HG02973 (cell line): Measurements from ENCODE around the gene KMT2B.
"Not testable (repeated sequence)": the region's sequence is repeated elsewhere in the genome, so short reads cannot be mapped to it uniquely, and the experiment has no call there.

Experiments
- ATAC-seq: cut with Tn5 transposase; IDR thresholded peaks from one replicate; pipeline ENCODE4 v1.9.1; 2021; ENCODE audit warnings: moderate library complexity; ENCODE audit not compliant: unreplicated experiment

KMT2B gene

DNA sequence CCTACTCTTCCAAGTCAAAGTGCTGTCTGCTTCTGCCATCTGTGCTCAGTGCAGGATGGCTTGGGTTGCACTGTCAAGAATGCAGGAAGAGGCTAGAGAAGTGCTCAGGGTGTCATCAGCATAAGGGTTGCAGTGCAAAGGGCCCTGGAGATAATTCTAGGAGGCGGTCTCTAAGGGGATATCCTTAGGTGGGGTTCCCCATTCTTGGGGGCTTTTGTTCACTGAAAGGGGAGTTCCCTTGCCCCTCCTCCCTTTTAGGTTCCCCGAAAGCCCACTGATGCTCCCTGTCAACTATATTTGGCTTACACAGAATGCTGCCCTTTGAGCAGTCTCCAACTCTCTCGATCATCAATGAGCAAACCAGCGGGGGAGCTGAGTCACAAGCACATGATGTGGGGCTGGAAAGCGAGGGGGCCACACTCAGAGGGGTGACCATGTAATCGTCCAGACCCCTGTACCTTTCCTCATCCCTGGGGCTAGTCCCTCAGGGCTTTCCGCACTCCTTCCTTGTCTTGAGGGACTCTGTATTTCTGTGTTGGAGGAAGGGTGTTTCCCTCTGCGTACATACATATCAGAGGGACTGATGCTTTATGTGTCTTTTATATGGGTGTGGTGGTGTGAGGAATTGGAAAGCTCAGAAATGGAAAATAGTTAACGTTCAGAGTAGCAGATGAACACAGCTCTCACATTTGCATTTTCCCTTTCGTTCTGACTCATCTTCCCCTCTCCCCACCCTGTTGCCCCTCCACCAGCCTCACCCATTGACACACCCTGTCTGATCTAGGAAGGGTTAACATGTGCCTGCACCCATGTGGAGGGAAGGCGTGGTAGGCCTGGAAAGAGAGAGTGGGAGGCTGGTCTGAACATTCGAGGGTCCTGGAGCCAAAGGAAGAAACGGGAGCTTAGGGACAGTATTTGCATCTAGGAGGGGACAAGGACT, 6.7 kb upstream of the KMT2B start:
- ATAC-seq, result no peak

DNA sequence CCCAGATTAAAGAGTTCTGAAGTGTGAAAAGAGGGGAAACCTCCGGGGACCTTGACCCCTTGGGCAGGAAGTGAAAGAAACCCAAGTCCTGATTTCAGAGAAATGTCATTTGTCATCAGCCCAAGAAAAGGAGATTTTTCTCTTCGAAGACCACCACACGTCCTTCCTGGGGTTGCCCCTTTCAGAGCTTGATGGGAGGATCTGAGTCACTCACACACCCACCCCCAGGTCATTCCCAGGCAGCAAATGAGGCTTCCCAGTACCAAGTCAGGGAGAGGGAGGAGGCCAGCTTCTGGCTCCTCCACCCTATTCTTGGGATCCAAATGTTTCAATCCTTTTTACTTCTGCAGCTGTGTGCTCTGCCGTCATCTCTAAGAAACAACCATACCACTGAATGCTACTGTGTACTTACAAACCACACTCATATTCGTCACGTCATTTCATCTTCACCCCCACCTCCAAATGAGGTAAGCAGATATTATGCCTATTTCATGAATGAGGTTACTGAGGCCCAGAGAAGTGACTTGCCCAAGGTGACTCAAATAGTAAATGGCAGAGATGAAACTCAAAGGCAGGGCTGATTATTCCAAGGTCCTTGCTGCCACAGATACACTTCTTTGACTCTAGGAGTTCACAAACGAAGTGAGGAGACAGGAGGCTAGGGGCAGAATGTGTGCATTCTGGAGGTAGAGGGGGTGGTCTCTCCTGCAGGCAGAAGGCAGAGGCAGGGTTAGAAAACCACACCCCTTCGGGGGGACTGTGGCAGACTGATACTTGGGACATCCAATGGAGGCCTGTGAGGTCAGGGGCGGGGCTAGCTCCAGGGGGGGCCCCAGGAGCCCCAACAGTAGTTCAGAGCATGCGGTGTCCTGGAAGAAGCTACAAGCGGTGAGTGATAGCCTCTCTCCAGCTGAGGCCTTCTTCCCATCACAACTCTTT, 5.0 kb upstream of the KMT2B start:
- ATAC-seq, result no peak

DNA sequence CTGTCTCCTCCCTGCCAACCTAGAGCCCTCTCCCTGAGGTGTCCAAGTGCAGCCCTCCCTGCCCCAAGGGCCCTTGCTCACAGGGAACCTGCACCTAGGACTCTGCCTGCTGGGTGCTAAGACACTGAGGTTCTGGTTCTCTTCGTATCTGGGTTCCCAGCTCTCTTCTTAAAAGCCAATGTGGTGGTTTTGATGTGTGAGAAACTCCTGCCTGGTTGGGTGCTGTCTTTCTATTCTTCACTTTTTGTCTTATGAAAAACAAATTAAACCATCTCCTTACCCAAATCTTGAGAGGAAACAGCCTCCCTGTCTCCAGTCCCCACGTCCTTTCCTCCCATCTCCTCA, 4.3 kb upstream of the KMT2B start:
- no peak for ATAC-seq

DNA sequence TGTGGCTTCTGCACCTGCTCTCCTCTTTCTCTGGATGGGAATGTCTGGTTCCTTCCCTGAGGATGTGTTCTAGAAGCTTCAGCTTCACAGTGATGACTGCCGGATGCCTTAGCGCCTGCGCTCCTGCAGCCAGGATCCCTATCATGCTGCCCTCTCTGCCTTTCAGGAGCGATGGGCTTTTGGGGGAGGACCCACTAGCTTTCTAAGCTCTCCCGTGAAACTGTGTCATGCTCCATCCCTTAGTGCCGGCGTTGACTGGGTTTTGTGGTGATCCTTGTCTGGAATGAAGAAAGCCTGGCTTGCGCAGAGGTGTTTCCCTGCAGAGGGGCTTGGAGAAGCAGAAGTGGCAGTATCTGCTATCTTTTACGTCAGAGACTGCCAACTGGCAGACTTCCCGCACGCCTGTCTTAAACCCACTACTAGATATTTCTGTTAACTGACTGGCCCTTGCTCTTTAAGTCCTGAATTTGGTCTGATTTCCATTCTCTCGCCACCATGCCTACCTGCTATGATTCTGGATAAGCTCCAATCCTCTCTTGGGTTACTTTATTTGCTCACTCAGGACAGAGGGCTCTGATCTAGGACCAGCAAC, 3.8 kb upstream of the KMT2B start:
- ATAC-seq, result no peak

DNA sequence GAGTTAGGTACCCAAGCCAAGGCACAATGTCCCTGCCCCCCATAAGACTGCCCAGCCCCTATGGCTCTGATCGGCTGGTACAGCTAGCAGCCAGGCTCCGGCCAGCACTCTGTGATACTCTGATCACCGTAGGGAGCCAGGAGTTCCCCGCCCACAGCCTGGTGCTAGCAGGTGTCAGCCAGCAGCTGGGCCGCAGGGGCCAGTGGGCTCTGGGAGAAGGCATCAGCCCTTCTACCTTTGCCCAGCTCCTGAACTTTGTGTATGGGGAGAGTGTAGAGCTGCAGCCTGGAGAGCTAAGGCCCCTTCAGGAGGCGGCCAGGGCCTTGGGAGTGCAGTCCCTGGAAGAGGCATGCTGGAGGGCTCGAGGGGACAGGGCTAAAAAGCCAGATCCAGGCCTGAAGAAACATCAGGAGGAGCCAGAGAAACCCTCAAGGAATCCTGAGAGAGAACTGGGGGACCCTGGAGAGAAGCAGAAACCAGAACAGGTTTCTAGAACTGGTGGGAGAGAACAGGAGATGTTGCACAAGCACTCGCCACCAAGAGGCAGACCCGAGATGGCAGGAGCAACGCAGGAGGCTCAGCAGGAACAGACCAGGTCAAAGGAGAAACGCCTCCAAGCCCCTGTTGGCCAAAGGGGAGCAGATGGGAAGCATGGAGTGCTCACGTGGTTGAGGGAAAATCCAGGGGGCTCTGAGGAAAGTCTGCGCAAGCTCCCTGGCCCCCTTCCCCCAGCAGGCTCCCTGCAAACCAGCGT, 3.0 kb upstream of the KMT2B start:
- no peak for ATAC-seq

DNA sequence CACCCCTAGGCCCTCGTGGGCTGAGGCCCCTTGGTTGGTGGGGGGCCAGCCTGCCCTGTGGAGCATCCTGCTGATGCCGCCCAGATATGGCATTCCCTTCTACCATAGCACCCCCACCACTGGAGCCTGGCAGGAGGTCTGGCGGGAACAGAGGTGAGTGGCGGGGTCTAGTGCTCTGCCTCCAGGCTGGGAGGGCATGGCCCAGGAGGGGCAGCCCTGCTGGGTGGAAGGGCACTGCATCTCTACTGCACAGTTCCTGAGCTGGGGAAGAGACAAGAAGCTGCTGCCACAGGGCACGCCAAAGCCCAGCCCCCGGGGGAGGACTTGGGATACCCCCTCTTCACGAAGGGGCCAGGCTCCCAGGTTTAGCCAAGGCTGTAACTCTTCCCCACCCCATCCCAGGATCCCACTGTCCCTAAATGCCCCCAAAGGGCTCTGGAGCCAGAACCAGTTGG, 2.4 kb upstream of the KMT2B start:
- ATAC-seq, result no peak

DNA sequence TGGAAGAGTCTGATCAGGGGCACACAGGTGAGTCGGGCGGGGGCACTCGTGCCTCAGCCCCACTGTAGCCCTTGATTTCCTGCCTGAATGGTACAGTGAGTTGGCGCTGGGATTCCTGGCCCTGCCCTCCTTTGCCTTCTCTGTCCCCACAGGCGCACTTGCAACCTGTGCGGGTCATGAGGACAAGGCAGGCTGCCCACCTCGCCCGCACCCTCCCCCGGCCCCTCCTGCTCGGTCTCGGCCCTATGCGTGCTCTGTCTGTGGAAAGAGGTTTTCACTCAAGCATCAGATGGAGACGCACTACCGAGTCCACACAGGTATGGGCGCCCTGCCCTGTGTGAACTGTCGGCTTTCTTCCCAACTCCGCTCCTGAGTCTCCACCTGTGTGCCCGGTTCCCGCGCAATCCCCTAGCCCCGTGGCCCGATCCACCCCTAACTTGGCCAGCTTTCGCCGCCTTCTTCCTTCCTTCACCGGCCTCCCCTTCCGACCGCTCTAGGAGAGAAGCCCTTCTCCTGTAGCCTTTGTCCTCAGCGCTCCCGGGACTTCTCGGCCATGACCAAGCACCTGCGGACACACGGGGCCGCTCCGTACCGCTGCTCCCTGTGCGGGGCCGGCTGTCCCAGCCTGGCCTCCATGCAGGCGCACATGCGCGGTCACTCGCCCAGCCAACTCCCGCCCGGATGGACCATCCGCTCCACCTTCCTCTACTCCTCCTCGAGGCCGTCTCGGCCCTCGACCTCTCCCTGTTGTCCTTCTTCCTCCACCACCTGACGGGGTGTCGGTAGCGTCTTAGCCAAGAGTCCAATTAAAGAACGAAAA, 1.6 kb upstream of the KMT2B start:
- ATAC-seq, result no peak

DNA sequence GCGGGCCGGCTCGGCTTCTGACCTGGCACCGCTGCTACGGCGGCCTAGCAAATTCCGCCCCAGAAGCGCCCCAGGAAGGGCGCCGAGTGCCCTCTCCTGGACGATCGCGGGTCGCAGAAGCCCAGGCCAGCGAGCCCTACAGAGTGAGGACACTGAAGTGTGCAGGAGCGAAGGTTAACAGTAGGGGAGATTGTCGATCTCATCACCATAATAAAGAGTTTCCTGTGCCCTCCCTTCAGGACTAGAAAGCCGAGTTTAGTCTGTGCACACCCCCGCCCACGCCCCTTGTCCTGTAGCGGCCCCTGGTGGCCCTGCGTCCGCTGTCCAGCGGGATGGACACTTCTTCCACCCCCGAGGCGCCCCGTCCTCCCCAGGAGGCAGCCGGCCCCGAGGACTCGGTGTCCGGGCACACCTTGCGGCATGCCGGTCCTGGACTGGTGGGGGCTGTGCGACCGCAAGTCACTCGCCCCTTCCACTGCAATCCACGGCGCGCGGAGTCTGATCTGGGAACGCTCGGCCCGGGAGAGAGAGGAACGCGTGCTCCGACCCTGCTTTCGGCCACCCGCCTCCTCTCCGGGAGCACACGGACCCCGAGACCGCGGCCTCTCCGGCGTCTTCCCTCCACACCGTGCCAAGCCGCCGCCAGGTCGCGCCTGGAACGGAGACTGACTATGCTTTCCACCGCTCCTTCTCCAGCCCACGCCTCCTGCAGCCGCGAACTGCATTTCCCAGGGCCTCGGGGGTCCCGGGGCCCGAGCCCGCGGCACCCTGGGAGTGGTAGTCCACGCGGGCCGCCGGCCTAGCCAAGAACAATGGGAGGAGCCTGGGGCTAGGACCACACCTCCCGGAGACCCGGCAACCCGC, 770 bp upstream of the KMT2B start:
- peak; percentile 51 for ATAC-seq

DNA sequence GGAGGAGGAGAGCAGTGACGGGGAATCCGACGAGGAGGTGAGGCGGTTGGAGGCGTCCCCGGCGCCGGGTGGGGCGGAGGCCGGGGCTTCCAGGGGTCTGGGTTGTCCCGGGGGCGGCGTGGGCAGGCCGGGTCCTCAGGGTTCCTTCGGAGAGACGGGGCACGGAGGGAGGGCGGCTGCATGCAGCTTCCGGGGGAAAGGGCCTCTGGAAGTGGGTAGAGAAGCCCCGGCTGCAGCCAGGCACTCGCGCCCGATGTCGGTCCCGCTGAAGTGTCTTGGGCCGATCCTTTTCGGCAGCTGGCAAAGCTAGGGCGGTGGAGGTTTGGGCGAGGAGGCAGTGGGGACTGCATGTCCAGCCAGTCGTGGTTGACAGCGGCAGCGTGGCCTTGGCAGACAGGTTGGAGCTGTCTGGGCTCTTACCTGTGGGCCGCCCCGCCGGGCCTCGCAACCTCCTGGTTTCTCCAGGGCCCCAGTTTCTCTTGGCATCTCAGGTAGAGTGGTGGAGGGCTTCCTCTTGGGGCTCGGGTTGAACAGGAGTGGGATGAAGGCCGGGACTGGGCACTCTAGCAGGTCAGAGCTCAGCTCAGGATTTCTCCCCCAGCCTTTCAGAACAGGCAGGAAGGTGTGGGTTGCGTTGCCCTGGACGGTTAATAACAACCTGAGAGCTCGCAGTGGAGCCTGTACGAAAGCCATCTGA, 690 bp downstream of the KMT2B start:
- ATAC-seq, result no peak

DNA sequence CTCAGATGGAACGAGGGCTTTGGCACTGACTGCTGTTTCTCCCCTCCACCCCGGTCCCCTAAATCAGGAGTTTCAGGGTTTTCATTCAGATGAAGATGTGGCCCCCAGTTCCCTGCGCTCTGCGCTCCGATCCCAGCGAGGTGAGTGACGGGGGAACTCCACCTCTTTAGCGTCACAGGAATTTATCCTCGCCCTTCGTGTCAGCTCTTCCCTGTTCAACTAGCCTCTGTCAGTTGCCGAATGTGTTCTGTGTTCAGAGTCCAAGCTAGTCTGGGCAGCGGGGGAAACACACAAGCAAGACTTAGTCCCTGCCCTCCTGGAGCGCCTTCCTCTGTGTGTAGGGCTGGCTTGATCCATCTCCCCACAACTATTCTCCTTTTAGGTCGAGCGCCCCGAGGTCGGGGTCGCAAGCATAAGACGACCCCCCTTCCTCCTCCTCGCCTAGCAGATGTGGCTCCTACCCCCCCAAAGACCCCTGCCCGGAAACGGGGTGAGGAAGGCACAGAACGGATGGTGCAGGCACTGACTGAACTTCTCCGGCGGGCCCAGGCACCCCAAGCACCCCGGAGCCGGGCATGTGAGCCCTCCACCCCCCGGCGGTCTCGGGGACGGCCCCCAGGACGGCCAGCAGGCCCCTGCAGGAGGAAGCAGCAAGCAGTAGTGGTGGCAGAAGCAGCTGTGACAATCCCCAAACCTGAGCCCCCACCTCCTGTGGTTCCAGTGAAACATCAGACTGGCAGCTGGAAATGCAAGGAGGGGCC, 1.8 kb downstream of the KMT2B start:
- ATAC-seq, result no peak

DNA sequence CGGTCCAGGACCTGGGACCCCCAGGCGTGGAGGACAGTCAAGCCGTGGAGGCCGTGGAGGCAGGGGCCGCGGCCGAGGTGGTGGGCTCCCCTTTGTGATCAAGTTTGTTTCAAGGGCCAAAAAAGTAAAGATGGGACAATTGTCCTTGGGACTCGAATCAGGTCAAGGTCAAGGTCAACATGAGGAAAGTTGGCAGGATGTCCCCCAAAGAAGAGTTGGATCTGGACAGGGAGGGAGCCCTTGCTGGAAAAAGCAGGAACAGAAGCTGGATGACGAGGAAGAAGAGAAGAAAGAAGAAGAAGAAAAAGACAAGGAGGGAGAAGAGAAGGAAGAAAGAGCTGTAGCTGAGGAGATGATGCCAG, 2.3 kb downstream of the KMT2B start:
- ATAC-seq, result no peak

DNA sequence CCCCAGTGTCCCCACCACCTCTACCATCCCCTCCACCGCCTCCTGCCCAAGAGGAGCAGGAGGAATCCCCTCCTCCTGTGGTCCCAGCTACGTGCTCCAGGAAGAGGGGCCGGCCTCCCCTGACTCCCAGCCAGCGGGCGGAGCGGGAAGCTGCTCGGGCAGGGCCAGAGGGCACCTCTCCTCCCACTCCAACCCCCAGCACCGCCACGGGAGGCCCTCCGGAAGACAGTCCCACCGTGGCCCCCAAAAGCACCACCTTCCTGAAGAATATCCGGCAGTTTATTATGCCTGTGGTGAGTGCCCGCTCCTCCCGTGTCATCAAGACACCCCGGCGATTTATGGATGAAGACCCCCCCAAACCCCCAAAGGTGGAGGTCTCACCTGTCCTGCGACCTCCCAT, 2.8 kb downstream of the KMT2B start:
- ATAC-seq, result no peak

DNA sequence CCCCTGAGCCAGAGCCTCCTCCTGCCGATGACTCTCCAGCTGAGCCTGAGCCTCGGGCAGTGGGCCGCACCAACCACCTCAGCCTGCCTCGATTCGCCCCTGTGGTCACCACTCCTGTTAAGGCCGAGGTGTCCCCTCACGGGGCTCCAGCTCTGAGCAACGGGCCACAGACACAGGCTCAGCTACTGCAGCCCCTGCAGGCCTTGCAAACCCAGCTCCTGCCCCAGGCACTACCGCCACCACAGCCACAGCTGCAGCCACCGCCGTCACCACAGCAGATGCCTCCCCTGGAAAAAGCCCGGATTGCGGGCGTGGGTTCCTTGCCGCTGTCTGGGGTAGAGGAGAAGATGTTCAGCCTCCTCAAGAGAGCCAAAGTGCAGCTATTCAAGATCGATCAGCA, 3.6 kb downstream of the KMT2B start:
- ATAC-seq, result no peak

DNA sequence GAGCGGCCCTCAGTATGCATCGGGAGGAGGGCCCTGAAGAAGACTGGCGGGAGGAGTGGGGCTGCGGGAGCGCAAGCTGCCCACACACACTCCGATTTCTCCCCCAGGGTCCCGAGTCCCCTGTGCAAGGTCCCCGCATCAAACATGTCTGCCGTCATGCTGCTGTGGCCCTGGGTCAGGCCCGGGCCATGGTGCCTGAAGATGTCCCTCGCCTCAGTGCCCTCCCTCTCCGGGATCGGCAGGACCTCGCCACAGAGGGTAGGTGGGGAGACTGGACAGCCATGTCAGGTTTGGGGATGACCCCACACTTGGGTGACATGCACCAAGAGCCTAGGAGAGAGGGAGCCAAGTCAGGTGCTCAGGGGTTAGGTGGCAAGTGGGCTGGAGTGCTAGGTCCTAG, 4.7 kb downstream of the KMT2B start:
- no peak for ATAC-seq

DNA sequence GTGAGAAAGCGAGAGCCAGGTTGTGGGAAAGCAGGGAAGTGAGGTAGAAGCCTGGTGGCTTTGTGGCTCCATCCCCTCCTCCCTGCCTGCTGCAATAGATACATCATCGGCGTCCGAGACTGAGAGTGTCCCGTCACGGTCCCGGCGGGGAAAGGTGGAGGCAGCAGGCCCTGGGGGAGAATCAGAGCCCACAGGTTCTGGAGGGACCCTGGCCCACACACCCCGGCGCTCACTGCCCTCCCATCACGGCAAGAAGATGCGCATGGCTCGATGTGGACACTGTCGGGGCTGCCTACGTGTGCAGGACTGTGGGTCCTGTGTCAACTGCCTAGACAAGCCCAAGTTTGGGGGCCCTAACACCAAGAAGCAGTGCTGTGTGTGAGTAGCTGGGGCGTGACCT, 5.1 kb downstream of the KMT2B start:
- ATAC-seq, result no peak

DNA sequence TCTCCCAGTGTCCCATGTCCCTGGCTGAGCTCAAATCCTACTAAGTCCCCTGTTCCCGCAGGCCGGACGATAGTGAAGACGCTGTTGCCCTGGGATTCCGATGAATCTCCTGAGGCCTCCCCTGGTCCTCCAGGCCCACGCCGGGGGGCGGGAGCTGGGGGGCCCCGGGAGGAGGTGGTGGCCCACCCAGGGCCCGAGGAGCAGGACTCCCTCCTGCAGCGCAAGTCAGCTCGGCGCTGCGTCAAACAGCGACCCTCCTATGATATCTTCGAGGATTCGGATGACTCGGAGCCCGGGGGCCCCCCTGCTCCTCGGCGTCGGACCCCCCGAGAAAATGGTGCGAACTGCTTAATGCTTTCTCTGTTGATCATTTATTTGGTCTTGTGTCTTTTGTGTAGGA, 5.9 kb downstream of the KMT2B start:
- ATAC-seq, result no peak

DNA sequence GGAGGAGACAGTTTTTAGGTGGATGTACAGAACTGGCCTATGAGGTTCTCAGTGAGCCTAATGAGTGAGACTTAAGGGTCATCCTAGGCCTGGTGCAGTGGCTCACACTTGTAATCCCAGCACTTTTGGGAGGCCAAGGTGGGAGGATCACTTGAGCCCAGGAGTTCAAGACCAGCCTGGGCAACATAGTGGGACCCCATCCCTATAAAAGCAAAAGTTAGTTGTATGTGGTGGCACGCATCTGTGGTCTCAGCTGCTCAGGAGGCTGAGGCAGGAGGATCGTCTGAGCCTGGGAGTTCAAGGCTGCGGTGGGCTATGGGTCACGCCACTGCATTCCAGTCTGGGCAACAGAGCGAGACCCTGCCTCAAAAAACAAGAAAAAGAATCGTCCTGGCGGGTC, 6.3 kb downstream of the KMT2B start:
- ATAC-seq, result not testable (repeated sequence)

DNA sequence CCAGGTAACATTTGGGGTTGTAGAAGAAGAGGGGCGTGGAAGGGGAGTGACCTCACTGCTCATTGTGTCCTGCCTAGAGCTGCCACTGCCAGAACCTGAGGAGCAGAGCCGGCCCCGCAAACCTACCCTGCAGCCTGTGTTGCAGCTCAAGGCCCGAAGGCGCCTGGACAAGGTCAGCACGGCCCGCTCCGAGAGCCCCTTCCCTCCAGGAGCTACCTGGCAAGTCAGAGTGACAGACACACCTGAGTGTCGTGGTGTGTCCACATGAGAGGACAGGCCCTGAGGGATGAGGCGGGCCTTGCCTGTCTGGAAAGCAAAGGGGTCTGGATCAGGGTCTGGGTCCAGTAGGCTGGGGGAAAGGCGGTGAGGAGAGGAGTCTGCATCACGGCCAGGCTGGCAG, 6.8 kb downstream of the KMT2B start:
- no peak for ATAC-seq
